DND-41 (cell line): ENCODE data around the gene TTLL7.

Experiments used
- ATAC-seq: fragments of 200-7000 bp; cut with Tn5 transposase; 3 replicates; pipeline ENCODE4 v1.9.1; 2021; ENCODE audit warnings: low read depth; ENCODE audit not compliant: insufficient read depth
- DNase-seq: peaks from one replicate; pipeline ENCODE4 v3.0.0-alpha.2; 2020
- H2AFZ ChIP-seq: 2 replicates; pipeline ENCODE4 v1.6.0; 2012; ENCODE audit warnings: low read depth, low read length
- H3K27ac ChIP-seq: 2 replicates; pipeline ENCODE4 v1.5.1; 2012; ENCODE audit warnings: low read length, inconsistent platforms
- H3K27me3 ChIP-seq: fragments of 200-600 bp; sonication (generic); 2 replicates; pipeline ENCODE4 v1.6.0; 2012; ENCODE audit warnings: low read length, mild to moderate bottlenecking, inconsistent platforms; ENCODE audit not compliant: insufficient read depth, poor library complexity
- H3K36me3 ChIP-seq: 2 replicates; pipeline ENCODE4 v1.5.1; 2012; ENCODE audit warnings: low read length, inconsistent platforms; ENCODE audit not compliant: insufficient read depth
- H3K4me1 ChIP-seq: 2 replicates; pipeline ENCODE4 v1.5.1; 2012; ENCODE audit warnings: mild to moderate bottlenecking, low read length; ENCODE audit not compliant: insufficient read depth
- H3K4me2 ChIP-seq: 2 replicates; pipeline ENCODE4 v1.6.0; 2012; ENCODE audit warnings: mild to moderate bottlenecking, moderate library complexity, low read length, inconsistent platforms; ENCODE audit not compliant: insufficient read depth
- H3K4me3 ChIP-seq, 2 experiments: fragments of 200-600 bp in 1 of 2; shearing (Covaris generic) in 1 of 2; 2 replicates each; pipeline ENCODE4 v1.5.1; 2012 to 2016; ENCODE audit warnings: inconsistent platforms in 2 of 2, low read length in 2 of 2, mild to moderate bottlenecking in 2 of 2, low read depth in 1 of 2, moderate library complexity in 1 of 2
- H3K79me2 ChIP-seq: 2 replicates; pipeline ENCODE4 v1.6.0; 2012; ENCODE audit warnings: low read length, inconsistent platforms; ENCODE audit not compliant: insufficient read depth
- H3K9ac ChIP-seq: 2 replicates; pipeline ENCODE4 v1.6.0; 2012; ENCODE audit warnings: low read depth, mild to moderate bottlenecking, inconsistent platforms, low read length, moderate library complexity
- H3K9me3 ChIP-seq: 2 replicates; pipeline ENCODE4 v1.5.1; 2012; ENCODE audit warnings: low read length, moderate library complexity, mild to moderate bottlenecking, inconsistent platforms; ENCODE audit not compliant: insufficient read depth, severe bottlenecking
- H4K20me1 ChIP-seq: 2 replicates; pipeline ENCODE4 v1.6.0; 2012; ENCODE audit warnings: low read length; ENCODE audit not compliant: insufficient read depth
- EZH2 ChIP-seq: IDR thresholded peaks from 3 replicates; pipeline ENCODE4 v1.6.1; 2012; ENCODE audit warnings: borderline replicate concordance, low read depth, mild to moderate bottlenecking, moderate library complexity, low read length, inconsistent platforms; ENCODE audit not compliant: severe bottlenecking
- TF ChIP-seq, protein P1 (sequence below): IDR thresholded peaks from 2 replicates; pipeline ENCODE4 v1.5.1; 2012; ENCODE audit warnings: borderline replicate concordance, low read length, moderate library complexity, mild to moderate bottlenecking; ENCODE audit not compliant: poor library complexity, severe bottlenecking; ENCODE audit errors: extremely low read depth

TTLL7 gene

DNA sequence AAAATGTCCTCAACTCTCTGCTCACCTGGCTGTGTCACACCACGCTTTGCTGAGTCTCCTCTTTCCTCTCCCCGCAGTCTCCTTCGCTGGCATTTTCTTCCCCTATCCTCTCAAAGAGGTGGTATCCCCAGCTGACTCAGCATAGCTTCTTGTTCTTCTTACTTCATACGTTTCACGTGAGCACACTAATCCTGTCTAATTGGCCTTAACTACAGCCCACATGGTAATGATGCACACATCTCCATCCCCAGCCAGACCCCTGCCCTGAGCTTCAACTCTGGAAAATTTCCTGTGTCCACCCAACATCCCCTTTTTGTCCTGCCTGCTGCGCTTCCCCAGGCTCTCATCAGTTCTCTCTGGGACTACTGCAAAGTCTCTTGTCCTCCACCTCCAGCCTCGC lies 169.8 kb downstream of the TTLL7 start:
- Histone ChIP-seq H3K9me3 (no peaks in the 10 kb centered on the region), H4K20me1 (no peaks in the 10 kb centered on the region), H2AFZ (no peak overlapping the region), H3K36me3 (no peaks in the 10 kb centered on the region), H3K4me1 (no peaks in the 10 kb centered on the region), H3K27ac (no peak overlapping the region), H3K4me3 (no peak overlapping the region), H3K79me2 (no peaks in the 10 kb centered on the region), H3K4me2 (no peak overlapping the region), H3K9ac (no peak overlapping the region), H3K27me3 (no peaks in the 10 kb centered on the region)
- DNase-seq (no peak), ATAC-seq (no peak)
- TF ChIP-seq EZH2, result no peak
- TF ChIP-seq, protein P1, sequence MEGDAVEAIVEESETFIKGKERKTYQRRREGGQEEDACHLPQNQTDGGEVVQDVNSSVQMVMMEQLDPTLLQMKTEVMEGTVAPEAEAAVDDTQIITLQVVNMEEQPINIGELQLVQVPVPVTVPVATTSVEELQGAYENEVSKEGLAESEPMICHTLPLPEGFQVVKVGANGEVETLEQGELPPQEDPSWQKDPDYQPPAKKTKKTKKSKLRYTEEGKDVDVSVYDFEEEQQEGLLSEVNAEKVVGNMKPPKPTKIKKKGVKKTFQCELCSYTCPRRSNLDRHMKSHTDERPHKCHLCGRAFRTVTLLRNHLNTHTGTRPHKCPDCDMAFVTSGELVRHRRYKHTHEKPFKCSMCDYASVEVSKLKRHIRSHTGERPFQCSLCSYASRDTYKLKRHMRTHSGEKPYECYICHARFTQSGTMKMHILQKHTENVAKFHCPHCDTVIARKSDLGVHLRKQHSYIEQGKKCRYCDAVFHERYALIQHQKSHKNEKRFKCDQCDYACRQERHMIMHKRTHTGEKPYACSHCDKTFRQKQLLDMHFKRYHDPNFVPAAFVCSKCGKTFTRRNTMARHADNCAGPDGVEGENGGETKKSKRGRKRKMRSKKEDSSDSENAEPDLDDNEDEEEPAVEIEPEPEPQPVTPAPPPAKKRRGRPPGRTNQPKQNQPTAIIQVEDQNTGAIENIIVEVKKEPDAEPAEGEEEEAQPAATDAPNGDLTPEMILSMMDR, result no peak

DNA sequence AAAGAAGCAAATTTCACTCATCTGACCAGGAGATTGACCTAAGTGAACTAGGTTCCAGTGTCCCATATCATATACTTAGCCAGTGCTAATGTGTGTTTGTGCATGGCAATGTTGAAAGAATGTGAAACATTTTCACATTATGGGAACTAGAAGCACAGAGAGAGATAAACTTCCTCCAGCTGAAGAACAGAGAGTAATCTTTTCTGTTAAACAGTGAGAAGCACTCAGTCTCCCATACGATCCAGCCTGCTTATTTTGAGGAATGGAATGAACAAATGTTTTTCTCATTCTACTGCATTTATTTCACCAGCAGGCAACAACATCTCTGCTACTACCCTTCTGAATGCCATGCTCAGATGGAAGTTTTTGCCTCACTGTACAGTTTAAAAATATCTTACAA lies 170.5 kb downstream of the TTLL7 start:
- no peaks in the 10 kb centered on the region for H4K20me1 ChIP-seq

DNA sequence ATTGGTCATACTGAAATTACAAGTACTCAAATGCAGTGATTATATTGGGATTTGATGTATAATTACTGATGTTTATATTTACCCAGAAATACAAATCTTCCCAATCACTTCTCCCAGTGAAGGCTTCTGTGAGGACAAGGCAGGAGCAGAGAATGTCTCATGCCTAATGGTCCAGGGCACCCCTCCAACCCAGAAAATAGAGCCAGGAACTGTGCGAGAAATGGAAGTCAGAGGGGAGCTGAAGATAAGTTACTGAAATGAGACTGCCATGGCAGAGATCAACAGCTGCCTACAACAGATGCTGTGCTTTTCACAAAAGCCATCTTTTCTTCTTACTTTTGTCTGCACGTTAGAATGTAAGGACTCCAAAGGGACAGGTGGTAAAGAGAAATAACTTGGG lies 171.2 kb downstream of the TTLL7 start:
- H3K9ac ChIP-seq, result no peak overlapping the region
- no peaks in the 10 kb centered on the region for H3K79me2 ChIP-seq
- TF ChIP-seq, protein P1, result no peak
- no peak for TF ChIP-seq EZH2
- no peak for ATAC-seq
- no peaks in the 10 kb centered on the region for H3K36me3 ChIP-seq
- H3K27ac ChIP-seq, result no peak overlapping the region
- DNase-seq, result no peak
- H3K4me2 ChIP-seq, result no peak overlapping the region
- no peak overlapping the region for H2AFZ ChIP-seq
- H3K4me3 ChIP-seq, result no peak overlapping the region
- H3K9me3 ChIP-seq, result no peaks in the 10 kb centered on the region
- H4K20me1 ChIP-seq, result no peaks in the 10 kb centered on the region
- no peaks in the 10 kb centered on the region for H3K27me3 ChIP-seq
- no peaks in the 10 kb centered on the region for H3K4me1 ChIP-seq

More for the DNA sequence above, 170.5 kb downstream of the TTLL7 start:
- no peaks in the 10 kb centered on the region for H3K79me2 ChIP-seq
- TF ChIP-seq, protein P1, result no peak
- TF ChIP-seq EZH2, result no peak
- no peaks in the 10 kb centered on the region for H3K27me3 ChIP-seq
- no peak overlapping the region for H2AFZ ChIP-seq
- no peak overlapping the region for H3K27ac ChIP-seq
- H3K9ac ChIP-seq, result no peak overlapping the region
- no peaks in the 10 kb centered on the region for H3K36me3 ChIP-seq
- H3K4me1 ChIP-seq, result no peaks in the 10 kb centered on the region
- no peak overlapping the region for H3K4me2 ChIP-seq
- no peaks in the 10 kb centered on the region for H3K9me3 ChIP-seq
- no peak overlapping the region for H3K4me3 ChIP-seq
- DNase-seq (no peak), ATAC-seq (no peak)

DNA sequence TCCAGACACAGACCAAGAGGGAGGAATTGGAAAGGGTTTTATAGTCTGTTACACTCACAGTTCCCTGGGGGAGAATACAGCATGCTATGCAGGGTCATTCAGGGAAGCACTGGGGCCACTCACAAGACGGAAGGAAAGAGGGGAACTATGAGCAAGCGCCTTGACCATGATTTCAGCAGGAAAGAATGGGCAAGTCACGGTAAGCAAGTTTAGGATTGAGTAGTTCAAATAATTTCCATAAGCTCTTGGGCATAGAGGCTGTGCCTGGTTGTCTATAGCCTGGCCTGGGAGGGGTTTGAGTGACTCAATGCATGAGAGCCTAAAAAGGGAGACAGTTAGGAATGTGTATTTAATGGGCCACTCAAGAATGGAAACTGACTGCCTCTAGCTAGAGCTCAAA lies 176.7 kb downstream of the TTLL7 start:
- ATAC-seq, result no peak
- no peak overlapping the region for H3K27ac ChIP-seq
- H3K4me3 ChIP-seq, result no peak overlapping the region
- no peaks in the 10 kb centered on the region for H3K4me1 ChIP-seq
- H3K9ac ChIP-seq, result no peak overlapping the region
- no peaks in the 10 kb centered on the region for H3K79me2 ChIP-seq
- H2AFZ ChIP-seq, result no peak overlapping the region
- no peaks in the 10 kb centered on the region for H3K9me3 ChIP-seq
- no peak overlapping the region for H3K4me2 ChIP-seq
- no peaks in the 10 kb centered on the region for H4K20me1 ChIP-seq
- no peak for TF ChIP-seq EZH2
- TF ChIP-seq, protein P1, result no peak
- H3K36me3 ChIP-seq, result no peaks in the 10 kb centered on the region
- no peaks in the 10 kb centered on the region for H3K27me3 ChIP-seq
- no peak for DNase-seq
